Fibroblast of the aortic adventitia (primary cell): ENCODE results near the gene PHLDB2. TPM values are rescaled to one million over a fixed set of nuclear protein-coding genes. Genes with fewer than 3 reads are reported as not detected.

Source experiments
- DNase-seq: peaks from one replicate; pipeline ENCODE4 v3.0.0-alpha.2; 2010; ENCODE audit warnings: low read depth
- H3K4me3 ChIP-seq: 2 replicates; pipeline ENCODE4 v1.5.1; 2011; ENCODE audit warnings: low read depth, mild to moderate bottlenecking, control low read depth, low read length, moderate library complexity
- CTCF ChIP-seq: IDR thresholded peaks from 2 replicates; pipeline ENCODE4 v1.5.1; 2011; ENCODE audit warnings: mild to moderate bottlenecking, low read length, control low read depth, inconsistent platforms; ENCODE audit not compliant: insufficient read depth
- total RNA-seq: library from RNA; depleted of rRNA; stranded (reverse); fragments of >200 nt; gene quantifications from 2 replicates; pipeline ENCODE4 v1.2.3, GENCODE V29; 2012; ENCODE audit warnings: low replicate concordance

The PHLDB2 gene
- total RNA-seq, 1 donor: 79.2 TPM

GRCh38 chr3:111890051-111890580 lies 31.1 kb downstream of the PHLDB2 start:
- DNase-seq: peak; percentile 15
- no peak overlapping the region for H3K4me3 ChIP-seq
- TF ChIP-seq CTCF: no peak

- H3K4me3 ChIP-seq: no peak overlapping the region
- no peak for DNase-seq
These were observed 33.0 kb downstream of the PHLDB2 start for GRCh38 chr3:111892070-111892469.

GRCh38 chr3:111895071-111895470 lies 36.0 kb downstream of the PHLDB2 start:
- no peak overlapping the region for H3K4me3 ChIP-seq
- peak; percentile 31 for TF ChIP-seq CTCF
- DNase-seq: peak; percentile 40

More at GRCh38 chr3:111892070-111892469, 33.0 kb downstream of the PHLDB2 start:
- TF ChIP-seq CTCF: no peak

- DNase-seq: no peak
- no peak overlapping the region for H3K4me3 ChIP-seq
- TF ChIP-seq CTCF: no peak
These were observed 40.9 kb downstream of the PHLDB2 start for GRCh38 chr3:111899966-111900365.

GRCh38 chr3:111901637-111902036 lies 42.6 kb downstream of the PHLDB2 start:
- H3K4me3 ChIP-seq: no peak overlapping the region
- DNase-seq: no peak
- no peak for TF ChIP-seq CTCF

- no peak for TF ChIP-seq CTCF
- no peak overlapping the region for H3K4me3 ChIP-seq
- DNase-seq: no peak
These were observed 43.5 kb downstream of the PHLDB2 start for GRCh38 chr3:111902534-111902933.

- no peak for TF ChIP-seq CTCF
- DNase-seq: peak; percentile 84
- no peak overlapping the region for H3K4me3 ChIP-seq
These were observed 44.0 kb downstream of the PHLDB2 start for GRCh38 chr3:111903067-111903511.
